ENCODE measurements around the gene RRP12.

DNA sequence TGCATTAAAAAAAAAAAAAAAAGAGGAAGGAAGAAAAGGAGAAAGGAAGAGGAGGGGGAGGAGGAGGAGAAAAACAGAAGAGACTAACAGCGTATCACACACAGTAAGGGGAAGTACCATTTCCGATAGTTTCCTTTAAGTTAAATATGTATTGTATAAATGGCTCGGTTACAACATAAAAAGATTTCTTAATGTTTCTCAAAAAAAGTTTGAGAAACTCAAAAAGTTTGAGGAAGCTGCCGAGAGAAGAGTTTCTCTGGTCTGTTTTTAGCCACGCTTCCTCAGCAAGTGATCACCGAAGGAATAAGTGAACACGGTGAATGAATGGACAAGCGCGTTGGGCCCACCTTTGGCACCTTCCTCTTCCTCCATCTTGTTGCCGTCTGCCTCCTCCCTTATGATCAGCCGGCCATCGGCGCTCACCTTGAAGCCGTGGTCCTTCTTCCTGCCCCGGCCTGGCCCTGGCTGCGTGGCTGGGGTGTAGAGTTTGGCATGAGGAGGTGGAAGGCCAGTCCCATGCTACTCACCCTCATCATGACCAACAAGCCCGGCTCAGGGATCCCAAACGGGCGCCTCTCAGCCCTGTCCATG, 35.3 kb downstream of the RRP12 start:
- no peak for TF ChIP-seq POLR2AphosphoS5 (IDR thresholded peaks at IDR 0.05)
- TF ChIP-seq, protein P1, sequence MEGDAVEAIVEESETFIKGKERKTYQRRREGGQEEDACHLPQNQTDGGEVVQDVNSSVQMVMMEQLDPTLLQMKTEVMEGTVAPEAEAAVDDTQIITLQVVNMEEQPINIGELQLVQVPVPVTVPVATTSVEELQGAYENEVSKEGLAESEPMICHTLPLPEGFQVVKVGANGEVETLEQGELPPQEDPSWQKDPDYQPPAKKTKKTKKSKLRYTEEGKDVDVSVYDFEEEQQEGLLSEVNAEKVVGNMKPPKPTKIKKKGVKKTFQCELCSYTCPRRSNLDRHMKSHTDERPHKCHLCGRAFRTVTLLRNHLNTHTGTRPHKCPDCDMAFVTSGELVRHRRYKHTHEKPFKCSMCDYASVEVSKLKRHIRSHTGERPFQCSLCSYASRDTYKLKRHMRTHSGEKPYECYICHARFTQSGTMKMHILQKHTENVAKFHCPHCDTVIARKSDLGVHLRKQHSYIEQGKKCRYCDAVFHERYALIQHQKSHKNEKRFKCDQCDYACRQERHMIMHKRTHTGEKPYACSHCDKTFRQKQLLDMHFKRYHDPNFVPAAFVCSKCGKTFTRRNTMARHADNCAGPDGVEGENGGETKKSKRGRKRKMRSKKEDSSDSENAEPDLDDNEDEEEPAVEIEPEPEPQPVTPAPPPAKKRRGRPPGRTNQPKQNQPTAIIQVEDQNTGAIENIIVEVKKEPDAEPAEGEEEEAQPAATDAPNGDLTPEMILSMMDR (IDR thresholded peaks at IDR 0.05): no peak
- no peak for TF ChIP-seq POLR2A (IDR thresholded peaks at IDR 0.05)
